GM19328 (cell line): ENCODE results near the gene SMAP1.

Experiments used
- ATAC-seq: cut with Tn5 transposase; IDR thresholded peaks from one replicate; pipeline ENCODE4 v1.9.1; 2021; ENCODE audit warnings: mild to moderate bottlenecking, moderate library complexity; ENCODE audit not compliant: unreplicated experiment

SMAP1 gene

GRCh38 chr6:70680396-70680795, 12.7 kb downstream of the SMAP1 start:
- ATAC-seq = no peak

DNA sequence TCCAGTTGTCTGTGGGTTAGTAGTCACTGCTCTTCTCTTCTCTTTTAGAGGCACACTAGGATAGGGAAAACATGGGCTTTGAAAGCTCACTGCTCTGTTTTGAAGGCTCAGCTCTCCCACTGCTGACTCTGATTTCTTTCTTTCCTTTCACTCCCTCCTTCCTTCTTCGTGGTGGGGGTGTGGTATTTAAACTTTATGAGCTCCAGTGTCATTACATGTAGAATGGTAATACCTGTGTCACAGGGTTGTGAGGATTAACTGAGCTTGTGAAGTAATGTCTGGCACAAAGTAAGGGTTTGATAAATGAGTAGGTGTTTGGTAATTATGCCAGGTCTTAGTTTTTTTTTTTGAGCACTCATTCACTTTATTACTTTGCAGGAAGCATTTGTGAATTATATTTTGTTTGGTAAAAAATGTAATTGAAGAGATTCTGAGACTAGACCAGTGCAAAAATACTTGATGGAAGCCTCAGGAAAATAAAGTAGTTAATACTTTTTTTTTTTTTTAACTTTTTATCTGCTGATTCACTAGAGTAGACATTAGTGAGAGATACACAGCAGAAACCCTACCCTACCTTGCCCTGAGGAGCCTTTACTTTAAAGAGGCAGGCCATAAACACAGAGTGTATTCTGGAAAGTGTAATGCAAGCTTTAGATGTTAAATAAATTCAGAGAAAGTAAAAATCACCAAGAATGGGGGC, 17.3 kb downstream of the SMAP1 start:
- ATAC-seq = no peak

DNA sequence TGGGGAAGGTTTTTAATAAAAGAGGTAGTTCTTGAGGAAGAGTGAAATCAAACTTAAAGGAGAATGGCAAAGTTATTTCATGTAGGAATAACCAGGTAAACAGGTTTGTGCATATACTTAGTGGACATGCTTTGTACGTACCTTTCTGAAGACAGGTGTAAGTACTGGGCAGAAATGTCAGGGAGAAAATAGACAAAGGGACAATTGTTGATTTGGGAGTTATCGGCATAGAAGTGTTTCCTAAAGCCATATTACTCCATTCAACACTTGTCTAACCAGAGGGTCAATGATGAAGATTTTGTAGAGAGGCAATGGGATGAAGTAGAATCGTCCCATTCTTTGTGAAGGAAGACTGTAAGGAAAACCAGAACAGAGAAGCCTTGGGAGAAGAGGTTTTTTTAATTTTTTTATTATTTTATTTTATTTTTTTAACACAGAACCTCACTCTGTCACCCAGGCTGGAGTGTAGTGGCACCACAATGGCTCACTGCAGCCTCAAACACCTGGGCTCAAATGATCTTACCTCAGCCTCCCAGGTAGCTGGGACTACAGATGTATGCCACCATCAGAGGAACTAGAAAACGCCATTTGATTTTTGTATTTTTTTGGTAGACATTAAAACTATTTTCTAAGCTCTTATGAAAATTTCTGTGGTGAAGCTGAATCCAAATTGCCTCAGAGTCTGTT, 18.0 kb downstream of the SMAP1 start:
- ATAC-seq = no peak

- ATAC-seq = no peak
Observed at GRCh38 chr6:70686548-70687133, 19.0 kb downstream of the SMAP1 start.

- no peak for ATAC-seq
Observed at GRCh38 chr6:70693887-70694286, 26.2 kb downstream of the SMAP1 start.

DNA sequence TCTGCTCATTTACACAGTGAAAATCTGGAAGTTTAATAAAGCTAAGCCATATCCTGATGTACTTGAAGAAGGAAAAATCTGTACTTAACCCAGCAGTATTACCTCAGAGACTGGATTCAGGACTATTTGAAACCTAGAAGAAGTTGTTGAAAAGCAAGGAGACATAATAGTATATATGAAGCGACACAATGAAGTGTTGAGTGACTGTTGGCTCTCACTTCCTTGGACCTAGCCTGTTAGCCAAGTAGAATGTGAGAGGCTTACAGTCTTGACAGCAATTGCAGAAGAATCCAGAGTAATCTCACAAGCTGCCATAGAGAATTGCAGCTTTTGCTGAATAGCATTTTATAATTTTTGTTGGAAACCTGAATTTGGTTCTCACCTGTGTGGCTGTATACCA, 26.7 kb downstream of the SMAP1 start:
- no peak for ATAC-seq

DNA sequence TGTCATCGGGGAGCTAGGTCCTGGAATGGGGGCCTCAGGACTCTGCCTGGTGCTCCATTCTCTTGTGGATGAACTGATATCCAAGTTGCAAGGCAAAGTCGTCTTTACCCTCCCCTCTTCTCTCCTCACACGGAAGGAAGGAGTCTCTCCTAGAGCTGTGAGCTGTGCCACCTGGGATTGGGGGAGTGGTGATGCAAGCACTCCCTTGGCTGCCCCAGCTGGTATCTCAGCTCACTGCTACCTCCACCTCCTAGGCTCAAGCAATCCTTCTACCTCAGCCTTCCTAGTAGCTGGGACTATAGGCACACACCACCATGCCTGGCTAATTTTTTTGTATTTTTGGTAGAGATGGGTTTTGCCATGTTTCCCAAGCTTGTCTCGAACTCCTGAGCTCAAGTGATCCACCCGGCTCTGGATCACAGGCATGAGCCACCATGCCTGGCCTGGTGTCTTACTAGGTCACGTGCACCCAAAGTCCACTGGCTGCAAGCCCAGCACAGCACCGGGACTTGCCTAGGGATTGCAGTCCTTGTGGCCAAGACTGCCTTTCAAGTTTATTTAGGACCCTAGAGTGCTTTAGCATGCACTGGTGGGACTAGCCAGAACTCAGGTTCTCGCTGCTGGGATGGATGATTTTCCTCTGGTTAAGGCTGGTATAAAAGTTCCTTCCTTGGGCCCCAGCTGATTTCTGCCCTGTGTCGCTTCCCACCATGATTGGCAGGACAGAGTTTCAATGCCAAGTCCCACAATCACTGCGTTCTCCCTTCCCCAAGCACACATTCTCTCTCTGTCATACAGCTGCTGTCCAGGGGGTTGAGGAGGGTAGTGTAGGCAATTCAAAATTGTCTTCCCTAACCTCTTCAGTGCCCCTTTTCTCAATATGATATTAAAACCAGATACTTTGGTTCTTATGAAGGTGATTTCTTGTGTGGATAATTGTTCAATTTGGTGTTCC, 33.5 kb downstream of the SMAP1 start:
- no peak for ATAC-seq

- no peak for ATAC-seq
Observed at GRCh38 chr6:70705772-70706171, 38.1 kb downstream of the SMAP1 start.

DNA sequence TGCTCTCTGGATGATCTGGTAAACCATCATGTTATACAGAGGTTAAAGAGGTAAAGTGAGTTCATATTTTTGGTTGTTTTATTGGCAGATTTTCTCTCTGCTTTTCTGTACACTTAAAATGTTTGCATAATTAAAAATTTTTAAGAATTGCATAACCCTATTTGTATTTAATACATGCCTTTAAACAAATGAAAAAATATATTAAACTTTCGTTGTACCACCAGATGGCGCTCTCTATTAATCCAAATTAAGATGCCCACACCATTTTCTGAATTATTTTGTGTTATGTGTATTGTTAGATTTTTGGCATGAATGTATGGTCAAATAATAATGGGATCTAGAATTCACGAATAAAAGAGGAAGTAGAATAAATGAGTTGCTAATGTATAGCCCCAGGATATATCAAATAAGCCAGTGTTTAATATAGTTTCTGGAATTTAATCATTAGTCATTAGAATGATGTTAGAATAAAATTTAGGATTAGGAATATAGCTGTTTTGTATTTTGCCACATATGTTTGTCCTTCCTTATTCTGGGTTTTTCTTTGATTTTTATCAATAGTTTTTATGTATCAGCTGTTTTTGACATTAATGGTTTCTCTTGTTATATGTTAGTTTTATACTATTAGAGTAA, 38.9 kb downstream of the SMAP1 start:
- no peak for ATAC-seq

- ATAC-seq = no peak
Observed at GRCh38 chr6:70707893-70708292, 40.2 kb downstream of the SMAP1 start.

DNA sequence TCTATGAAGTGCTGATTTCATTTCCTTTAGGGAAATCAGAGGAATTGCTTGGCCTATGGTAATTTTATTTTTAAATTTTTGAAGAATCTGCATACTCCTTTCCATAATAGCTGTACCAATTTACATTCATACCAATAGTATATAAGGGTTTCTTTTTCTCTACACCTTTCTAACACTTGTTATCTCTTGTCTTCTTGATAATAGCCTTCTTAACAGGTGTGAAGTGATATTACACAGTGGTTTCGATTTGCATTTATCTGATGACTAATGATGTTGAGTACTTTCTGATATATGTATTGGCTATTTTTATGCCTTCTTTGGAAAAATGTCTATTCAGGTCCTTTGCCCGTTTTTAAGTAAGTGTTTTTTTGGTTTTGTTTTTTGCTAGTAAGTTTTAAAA, 40.8 kb downstream of the SMAP1 start:
- no peak for ATAC-seq

GRCh38 chr6:70709826-70710225, 42.1 kb downstream of the SMAP1 start:
- ATAC-seq = no peak

DNA sequence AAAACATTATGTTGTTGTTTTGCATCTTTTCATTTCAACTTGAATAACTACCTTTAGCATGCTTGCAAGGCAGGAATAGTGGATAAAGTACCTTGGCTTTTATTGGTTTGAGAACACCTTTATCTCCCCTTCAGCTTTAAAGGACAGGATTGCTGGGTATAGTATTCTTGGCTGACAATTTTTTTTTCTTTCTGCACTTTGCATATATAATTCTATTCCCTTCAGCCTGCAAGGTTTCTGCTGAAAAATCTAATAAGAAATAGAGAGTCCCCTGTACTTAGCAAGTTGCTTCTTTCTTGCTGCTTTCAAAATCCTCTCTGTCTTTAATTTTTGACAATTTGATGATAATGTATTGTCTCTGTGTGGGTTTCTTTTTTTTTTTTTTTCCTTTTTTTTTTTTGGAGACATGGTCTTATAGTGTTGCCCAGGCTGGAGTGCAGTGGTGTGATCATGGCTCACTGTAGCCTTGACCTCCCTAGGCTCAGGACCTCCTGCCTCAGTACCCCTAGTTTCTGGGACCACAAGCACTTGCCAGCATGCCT, 47.1 kb downstream of the SMAP1 start:
- no peak for ATAC-seq

DNA sequence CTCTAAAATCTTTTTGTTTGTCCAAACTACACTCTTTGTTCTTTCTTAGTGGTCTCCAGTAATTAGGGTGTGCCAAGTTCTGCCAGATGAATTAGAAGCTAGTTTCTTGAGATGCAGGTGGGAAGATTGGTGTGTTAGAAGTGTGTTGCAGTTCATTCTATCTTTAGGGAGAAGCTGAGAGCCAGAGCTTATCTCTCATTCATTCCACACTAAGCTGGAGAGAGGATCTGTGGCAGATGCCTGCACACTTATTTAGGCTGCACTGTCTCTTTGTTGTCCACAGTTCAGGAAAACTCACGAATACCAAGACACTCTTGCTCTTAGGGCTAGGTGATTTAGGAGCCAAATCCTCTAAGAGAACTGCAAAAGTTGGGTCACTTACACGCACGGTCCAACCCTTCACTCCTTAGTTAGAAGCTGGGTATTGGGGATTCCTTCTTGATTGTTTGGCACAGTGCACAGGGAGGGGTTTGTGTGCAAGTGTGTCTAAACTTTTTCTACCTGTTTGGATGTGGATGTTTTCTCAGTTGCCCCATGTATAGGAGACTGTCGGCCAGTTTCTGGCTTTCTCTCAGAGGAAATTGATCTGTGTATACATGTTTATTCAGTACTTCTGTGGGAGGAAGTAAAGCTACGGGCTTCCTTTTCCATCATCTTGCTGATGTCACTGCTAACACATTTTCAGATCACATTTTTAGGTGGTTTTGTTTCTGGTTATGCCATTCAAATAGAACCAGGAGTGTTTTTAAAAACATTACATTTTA, 49.5 kb downstream of the SMAP1 start:
- no peak for ATAC-seq

DNA sequence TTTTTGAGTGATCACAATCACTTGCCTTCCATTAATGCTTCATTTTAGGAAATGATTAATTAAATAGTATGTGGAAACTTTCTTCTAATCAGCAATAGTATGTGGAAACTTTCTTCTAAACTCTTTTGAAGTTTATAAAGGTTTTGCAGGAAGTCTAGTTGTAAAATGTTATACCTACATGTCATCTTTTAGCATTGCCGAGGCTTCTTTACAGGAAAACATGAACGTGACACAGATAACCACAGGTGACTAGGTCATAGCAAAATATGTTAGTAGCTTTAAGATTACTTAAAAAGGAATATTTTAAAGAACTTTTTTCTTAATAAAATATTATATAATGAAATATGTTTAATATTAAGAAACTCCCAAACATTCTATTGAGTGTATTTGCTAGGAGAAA, 56.8 kb downstream of the SMAP1 start:
- no peak for ATAC-seq

DNA sequence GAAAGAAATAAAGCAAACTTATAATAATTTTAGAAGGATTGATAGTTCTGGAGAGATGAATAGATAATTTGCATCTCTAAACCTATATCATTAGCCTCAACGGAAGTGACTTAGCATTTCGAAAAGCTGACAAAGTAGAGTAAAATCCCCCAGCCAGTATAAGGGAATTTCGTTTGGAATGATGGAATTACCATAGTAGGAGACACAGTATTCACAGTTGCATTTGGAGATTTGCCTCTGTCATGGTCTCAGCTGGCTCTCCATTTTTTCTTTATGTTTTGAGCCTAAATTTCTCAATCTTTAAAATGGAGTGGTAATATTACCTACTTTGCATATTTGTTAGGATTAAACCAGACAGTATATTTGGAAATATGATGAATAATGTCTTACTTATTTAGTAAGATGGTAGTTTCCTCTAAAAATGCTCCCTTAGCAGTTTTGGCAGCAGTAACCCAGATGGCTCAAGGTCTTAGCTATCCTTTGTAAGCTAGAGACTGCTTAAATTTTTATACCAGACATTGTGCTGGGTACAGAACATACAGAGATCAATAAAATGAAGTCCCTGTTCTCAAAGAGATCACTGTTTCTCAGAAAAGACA, 58.2 kb downstream of the SMAP1 start:
- ATAC-seq = no peak

- no peak for ATAC-seq
Observed at GRCh38 chr6:70734381-70734780, 66.7 kb downstream of the SMAP1 start.

DNA sequence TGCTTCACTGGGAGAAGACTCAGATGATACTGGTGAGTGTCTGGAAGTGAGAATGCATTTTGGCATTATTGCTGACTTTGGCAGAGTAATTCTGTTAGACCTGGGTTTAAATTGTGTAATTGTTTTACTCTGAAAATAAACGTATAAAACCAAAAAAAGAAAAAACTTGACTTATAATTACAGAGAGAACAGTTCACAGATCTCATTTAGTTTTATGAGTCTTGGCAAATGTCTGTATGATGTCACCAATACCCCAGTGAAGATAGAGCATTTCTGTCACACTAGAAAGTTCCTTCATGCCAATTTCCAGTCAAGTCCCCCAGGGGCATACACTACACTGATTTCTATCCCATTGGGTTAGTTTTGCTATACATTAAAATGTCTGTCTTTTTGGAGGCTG, 67.3 kb downstream of the SMAP1 start:
- no peak for ATAC-seq

DNA sequence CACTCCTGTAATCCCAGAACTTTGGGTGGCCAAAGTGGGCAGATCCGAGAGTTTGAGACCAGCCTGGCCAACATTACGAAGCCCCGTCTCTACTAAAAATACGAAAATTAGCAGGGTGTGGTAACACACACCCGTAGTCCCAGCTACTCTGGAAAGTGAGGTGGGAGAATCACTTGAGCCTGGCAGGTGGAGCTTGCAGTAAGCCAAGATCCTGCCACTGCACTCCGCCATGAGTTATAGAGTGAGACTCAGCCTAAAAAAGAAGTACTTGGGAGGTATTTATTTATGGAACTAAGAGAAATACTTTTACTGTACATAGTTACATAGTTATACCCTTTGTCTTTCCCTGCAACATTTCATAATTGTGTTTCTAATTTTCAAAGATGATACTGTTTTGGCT, 67.8 kb downstream of the SMAP1 start:
- ATAC-seq = no peak
